Testis (tissue), 3 donors: Measurements from ENCODE around the gene CLCN3. TPM values are rescaled to one million over a fixed set of nuclear protein-coding genes. Genes with fewer than 3 reads are reported as not detected.
"Not testable (repeated sequence)": the region's sequence is repeated elsewhere in the genome, so short reads cannot be mapped to it uniquely, and the experiment has no call there.

Experiments used
- DNase-seq: peaks from one replicate; pipeline ENCODE4 v3.0.0-alpha.2; 2019
- H3K27ac ChIP-seq, 2 donors: fragments of 200-600 bp; sonication (generic); one replicate each; pipeline ENCODE4 v1.5.1; 2019
- H3K27me3 ChIP-seq: fragments of 200-600 bp; sonication (generic); one replicate; pipeline ENCODE4 v1.5.1; 2019
- H3K36me3 ChIP-seq: fragments of 200-600 bp; sonication (generic); one replicate; pipeline ENCODE4 v1.5.1; 2017; ENCODE audit warnings: low read depth; ENCODE audit errors: missing control alignments
- H3K4me1 ChIP-seq: fragments of 200-600 bp; sonication (generic); one replicate; pipeline ENCODE4 v1.5.1; 2019
- H3K4me3 ChIP-seq, 2 donors: fragments of 200-600 bp; sonication (generic); one replicate each; pipeline ENCODE4 v1.5.1; 2017 to 2019
- H3K9me3 ChIP-seq: fragments of 200-600 bp; sonication (generic); one replicate; pipeline ENCODE4 v1.5.1; 2017
- POLR2A ChIP-seq: fragments of 450-650 bp; IDR thresholded peaks from one replicate; pipeline ENCODE4 v1.6.1; 2017; ENCODE audit warnings: antibody characterized with exemption, mild to moderate bottlenecking, moderate library complexity
- WGBS, 2 donors: methylation state at CpG; one replicate each; pipeline ENCODE4 v1.1.5; 2018; 5-methylcytosine and 5-hydroxymethylcytosine counted together
- intact Hi-C: fragments of 100-400 bp; cut with DNase I; formaldehyde crosslinking; loops from one replicate; pipeline ENCODE4 v1.15.1; 2023; ENCODE audit warnings: low total_unique reads
- polyA plus RNA-seq: library from polyadenylated mRNA; stranded (reverse); fragments of 350-450 nt; fragmentation: Illumina TruSeq; extraction: RNeasy Lipid Tissue Mini Kit (QIAGEN cat#74804); gene quantifications from one replicate; pipeline ENCODE4 v1.2.3, GENCODE V29; 2014; ENCODE audit warnings: low read depth, low replicate concordance; ENCODE audit not compliant: insufficient read depth
- total RNA-seq, 2 donors: library from RNA; depleted of rRNA; stranded (reverse); fragments of >200 nt; gene quantifications; one replicate each; pipeline ENCODE4 v1.2.3, GENCODE V29; 2016
- TF ChIP-seq, protein P1 (sequence below), 3 experiments: fragments of 450-650 bp in 2 of 3; fragments of 200-600 bp in 1 of 3; sonication (generic) in 1 of 3; IDR thresholded peaks; one replicate each; pipeline ENCODE4 v1.5.1; 2016 to 2019; ENCODE audit warnings: antibody characterized with exemption in 3 of 3, mild to moderate bottlenecking in 2 of 3, moderate library complexity in 1 of 3

CLCN3 gene
- total and polyA plus RNA-seq, 3 donors from 2014 or later, result 63.0 to 97.4 (median 89.2) TPM

DNA sequence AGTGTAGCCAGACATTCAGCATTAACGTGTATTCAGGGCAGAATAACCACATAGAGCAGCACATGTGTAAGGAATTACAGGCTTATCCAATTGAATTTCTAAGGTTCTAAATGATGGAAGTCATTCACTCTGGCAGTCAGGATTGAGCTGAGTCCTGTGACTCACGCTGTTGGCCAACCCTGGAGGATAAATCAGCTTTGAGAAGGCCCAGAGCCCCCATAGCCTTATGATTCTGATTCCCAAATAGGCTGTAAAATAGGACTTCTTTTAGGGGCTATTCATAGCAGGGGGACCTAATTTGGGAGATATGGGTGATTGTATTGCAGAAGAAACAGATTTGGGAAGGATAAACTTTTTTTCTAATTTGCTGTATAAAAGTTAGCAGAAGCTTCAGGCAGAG lies 145.5 kb downstream of the CLCN3 start:
- no peaks in the 10 kb centered on the region for H3K36me3 ChIP-seq
- intact Hi-C loops, result no loop called here
- H3K4me3 ChIP-seq, result no peak overlapping the region
- H3K9me3 ChIP-seq, result no peaks in the 10 kb centered on the region
- no peaks in the 10 kb centered on the region for H3K27me3 ChIP-seq
- no peak overlapping the region for H3K27ac ChIP-seq
- DNase-seq, result no peak
- WGBS, 2 donors, result 92 to 93% methylated on average over 2 of the region's 2 CpGs
- TF ChIP-seq, protein P1, sequence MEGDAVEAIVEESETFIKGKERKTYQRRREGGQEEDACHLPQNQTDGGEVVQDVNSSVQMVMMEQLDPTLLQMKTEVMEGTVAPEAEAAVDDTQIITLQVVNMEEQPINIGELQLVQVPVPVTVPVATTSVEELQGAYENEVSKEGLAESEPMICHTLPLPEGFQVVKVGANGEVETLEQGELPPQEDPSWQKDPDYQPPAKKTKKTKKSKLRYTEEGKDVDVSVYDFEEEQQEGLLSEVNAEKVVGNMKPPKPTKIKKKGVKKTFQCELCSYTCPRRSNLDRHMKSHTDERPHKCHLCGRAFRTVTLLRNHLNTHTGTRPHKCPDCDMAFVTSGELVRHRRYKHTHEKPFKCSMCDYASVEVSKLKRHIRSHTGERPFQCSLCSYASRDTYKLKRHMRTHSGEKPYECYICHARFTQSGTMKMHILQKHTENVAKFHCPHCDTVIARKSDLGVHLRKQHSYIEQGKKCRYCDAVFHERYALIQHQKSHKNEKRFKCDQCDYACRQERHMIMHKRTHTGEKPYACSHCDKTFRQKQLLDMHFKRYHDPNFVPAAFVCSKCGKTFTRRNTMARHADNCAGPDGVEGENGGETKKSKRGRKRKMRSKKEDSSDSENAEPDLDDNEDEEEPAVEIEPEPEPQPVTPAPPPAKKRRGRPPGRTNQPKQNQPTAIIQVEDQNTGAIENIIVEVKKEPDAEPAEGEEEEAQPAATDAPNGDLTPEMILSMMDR (IDR thresholded peaks at IDR 0.05), result no peak
- no peak for TF ChIP-seq POLR2A
- no peaks in the 10 kb centered on the region for H3K4me1 ChIP-seq

DNA sequence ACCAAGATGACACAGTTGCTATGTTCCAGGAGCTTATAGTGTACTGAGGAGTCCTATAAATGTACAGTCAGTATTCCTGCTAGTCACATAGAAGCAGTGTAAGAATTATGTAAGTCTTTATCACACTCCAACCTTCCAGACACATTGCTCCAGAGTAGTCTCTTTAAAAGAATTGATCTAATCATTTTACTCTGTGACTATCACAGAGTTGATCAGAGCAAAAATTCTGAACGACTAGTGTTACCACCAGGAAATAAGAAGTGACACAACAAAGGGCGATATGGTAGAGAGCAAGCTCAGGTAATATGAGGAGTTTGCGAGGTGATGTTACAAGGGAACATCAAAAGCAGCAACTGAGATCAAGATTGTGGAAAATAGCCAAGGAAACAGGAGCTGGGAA lies 146.4 kb downstream of the CLCN3 start:
- Histone ChIP-seq H3K27me3 (no peaks in the 10 kb centered on the region), H3K36me3 (no peaks in the 10 kb centered on the region), H3K4me1 (no peaks in the 10 kb centered on the region), H3K9me3 (no peaks in the 10 kb centered on the region), H3K27ac (no peak overlapping the region), H3K4me3 (no peak overlapping the region)
- intact Hi-C loops, result no loop called here
- no peak for DNase-seq
- TF ChIP-seq POLR2A, result no peak
- TF ChIP-seq, protein P1 (IDR thresholded peaks at IDR 0.05), result no peak
- WGBS, 2 donors, result 84 to 89% methylated on average over 3 of the region's 3 CpGs

DNA sequence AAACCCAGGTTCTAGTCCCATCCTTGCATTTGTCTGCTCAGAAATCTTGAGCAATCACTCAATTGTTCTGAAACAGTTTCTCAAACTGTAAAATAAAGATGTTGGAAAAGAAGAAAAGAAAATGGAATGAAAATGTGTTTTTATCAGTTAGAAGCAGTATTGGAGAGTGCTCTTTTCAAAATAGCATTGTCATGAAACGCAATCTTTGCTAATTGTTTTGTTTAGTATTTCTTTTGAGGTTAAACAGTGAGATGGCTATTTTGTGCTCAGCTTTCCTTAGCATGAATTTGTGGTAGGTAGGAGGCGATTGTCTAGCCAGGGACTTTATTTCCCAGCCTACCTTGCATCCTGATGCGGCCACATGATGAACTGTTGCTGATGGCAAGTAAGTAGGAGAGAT lies 148.0 kb downstream of the CLCN3 start:
- H3K36me3 ChIP-seq, result no peaks in the 10 kb centered on the region
- H3K27me3 ChIP-seq, result no peaks in the 10 kb centered on the region
- TF ChIP-seq POLR2A, result no peak
- TF ChIP-seq, protein P1 (IDR thresholded peaks at IDR 0.05), result no peak
- intact Hi-C loops, result no loop called here
- H3K4me3 ChIP-seq, result no peak overlapping the region
- no peaks in the 10 kb centered on the region for H3K4me1 ChIP-seq
- 92 to 93% methylated on average over 3 of the region's 3 CpGs for WGBS, 2 donors
- DNase-seq, result no peak
- H3K27ac ChIP-seq, result no peak overlapping the region
- H3K9me3 ChIP-seq, result no peaks in the 10 kb centered on the region

DNA sequence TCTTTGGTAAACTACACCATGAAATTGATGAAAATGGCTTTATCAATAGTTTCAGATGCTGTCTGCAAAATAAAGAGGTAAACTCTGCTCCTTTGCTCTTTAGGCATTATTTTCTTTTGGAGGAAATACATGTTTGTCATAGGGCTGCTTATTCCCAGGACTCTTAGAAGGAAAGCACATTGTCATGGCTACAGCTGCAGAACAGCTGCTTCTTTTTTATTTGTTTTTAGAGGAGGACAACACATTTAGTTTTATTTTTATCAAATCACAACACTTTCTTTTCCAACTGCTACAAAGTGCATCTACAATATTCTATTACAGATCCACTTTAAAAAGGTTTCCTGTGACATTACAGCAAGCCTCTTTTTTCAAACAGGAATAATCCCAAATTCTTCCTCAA lies 150.0 kb downstream of the CLCN3 start:
- no peak overlapping the region for H3K27ac ChIP-seq

DNA sequence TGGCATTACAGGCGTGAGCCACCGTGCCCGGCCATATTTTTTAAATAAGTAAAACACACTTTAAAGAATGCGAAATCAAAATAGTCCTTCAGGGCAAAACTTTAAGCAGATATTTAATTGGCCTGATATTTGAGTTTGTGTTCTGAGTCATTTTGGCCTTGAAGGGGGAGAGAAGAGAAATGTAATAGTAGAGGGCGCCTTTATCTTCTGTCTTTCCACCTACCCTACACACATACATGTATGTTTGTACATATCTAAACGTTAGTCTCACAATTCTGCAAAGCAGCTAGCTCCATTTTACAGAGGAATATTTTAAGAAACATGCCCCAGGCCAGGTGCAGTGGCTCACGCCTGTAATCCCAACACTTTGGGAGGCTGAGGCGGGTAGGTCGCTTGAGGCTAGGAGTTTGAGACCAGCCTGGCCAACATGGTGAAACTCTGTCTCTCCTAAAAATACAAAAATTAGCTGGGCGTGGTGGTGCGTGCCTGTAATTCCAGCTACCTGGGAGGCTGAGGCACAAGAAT lies 151.2 kb downstream of the CLCN3 start:
- H3K27me3 ChIP-seq, intact Hi-C loops, H3K4me1 ChIP-seq, DNase-seq, H3K36me3 ChIP-seq, H3K9me3 ChIP-seq, H3K27ac ChIP-seq, H3K4me3 ChIP-seq: not testable (repeated sequence)
- 85 to 90% methylated on average over 11 of the region's 11 CpGs for WGBS, 2 donors

More for the DNA sequence above, 150.0 kb downstream of the CLCN3 start:
- intact Hi-C loops, result no loop called here
- Histone ChIP-seq H3K4me3 (no peak overlapping the region), H3K9me3 (no peaks in the 10 kb centered on the region), H3K36me3 (no peaks in the 10 kb centered on the region), H3K27me3 (no peaks in the 10 kb centered on the region), H3K4me1 (no peaks in the 10 kb centered on the region)
- no peak for TF ChIP-seq POLR2A
- TF ChIP-seq, protein P1 (IDR thresholded peaks at IDR 0.05), result no peak
- DNase-seq, result no peak

Other genes starting within 250 kb of the CLCN3 start
- 10 to 100 TPM; 25.5 to 27.9 TPM for gene NEK1, start 8.0 kb upstream of the CLCN3 start, total RNA-seq
- 10.3 TPM for gene NEK1, start 8.0 kb upstream of the CLCN3 start, polyA plus RNA-seq
- 10 to 100 TPM; 16.8 to 24.6 TPM for gene HPF1, start 137.4 kb downstream of the CLCN3 start, total RNA-seq
- gene HPF1, start 137.4 kb downstream of the CLCN3 start, polyA plus RNA-seq, result 18.9 TPM